NCI-H1417 (cell line): Measurements from ENCODE around the gene SSR2.
"Not testable (repeated sequence)": the region's sequence is repeated elsewhere in the genome, so short reads cannot be mapped to it uniquely, and the experiment has no call there.

Source experiments
- DNase-seq, 3 experiments: peaks; one replicate each; lab custom pipeline; 2025; lab: John Stamatoyannopoulos, UW

The SSR2 gene

DNA sequence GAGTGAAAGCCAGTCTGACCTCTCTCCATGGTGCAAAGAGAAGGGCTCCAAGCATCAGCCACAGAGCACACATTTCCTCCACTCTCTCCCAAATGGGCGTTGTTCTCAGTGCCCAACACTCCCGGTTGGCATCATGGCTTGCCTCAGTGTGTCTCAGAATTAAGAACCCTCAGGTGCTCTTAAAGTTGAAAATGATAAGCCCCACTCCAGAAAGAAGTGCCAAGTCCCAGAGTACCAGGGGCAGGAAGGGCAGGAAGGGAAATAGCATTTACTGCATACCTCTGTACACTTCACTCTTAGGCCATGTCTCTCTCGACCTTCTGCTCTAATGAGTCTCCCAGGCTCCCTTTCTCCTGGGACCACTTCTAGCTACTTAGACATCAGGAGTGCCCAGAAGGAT is 27.2 kb downstream of the SSR2 start:
- no peak for DNase-seq

DNA sequence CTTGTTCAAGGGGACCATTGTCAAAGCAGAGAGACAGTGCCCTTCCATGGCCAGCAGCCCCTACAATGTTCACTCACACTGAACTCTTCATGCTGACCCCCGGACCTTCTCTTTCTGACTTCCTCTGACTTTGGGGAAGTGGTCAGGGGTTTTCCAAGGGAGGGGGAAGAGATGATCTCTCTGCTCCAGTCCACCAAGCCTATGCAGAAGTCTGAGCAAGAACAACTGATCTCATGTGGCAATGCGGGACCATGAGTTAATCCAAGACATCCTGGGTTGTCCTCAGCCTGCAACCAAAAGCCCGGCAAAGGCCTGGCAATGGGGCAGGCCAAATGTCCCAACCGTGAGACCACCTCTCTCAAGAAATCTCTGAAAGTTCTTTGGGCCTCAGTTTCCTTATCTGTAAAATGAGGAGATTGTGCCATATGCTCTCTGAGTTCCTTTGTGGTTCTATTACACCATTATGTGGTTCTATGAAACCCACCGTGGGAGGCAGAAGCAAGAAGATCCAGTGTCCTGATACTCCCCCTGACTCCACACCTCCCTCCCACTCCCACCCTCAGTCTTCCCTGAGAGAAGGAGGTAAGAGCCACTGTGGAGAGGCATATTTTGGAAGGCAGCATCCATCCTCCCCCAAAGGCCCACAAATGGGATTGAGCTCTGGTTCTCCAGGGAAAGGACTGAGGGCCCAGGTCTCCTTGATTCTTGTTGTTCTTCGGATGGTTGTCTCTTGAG is 30.6 kb downstream of the SSR2 start:
- DNase-seq, result no peak

DNA sequence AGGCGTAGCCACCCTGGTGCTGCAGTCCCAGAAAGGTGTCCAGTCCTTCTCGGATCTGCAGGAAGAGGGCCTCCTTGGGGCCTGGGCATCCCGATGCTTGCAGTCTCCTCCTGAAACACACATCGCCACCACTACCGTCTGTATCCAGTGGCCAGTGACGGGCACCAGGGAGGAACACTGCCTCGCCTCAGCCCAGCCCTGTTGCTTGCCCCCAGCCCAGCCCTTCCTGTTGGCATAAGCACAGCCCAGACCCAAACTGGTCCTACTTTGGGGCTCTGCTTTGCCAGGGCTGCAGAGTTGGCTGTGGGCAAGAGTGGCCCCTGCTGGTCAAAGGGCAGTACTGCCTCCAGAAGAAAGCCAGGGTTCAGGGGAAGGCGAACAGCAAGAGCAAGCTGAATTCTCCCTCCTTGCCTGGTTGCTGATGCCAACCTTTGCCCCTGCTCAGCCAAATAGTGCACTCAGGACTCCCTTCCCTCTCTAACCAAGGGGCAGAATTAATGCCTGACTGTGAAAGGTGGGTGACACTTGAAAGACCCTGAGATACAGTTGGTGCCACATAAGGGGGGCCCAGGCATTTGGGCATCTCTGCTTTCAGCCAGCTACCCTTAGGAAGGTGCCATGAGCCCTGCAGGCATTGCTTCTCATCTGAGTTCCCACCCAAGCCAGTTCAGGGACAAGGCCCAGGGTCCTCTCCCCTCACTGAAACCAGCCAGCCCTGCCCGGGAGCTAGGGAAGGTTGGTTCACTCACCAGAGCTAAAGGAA is 31.3 kb downstream of the SSR2 start:
- peak; percentile 59 to 81 (median 79) for DNase-seq

DNA sequence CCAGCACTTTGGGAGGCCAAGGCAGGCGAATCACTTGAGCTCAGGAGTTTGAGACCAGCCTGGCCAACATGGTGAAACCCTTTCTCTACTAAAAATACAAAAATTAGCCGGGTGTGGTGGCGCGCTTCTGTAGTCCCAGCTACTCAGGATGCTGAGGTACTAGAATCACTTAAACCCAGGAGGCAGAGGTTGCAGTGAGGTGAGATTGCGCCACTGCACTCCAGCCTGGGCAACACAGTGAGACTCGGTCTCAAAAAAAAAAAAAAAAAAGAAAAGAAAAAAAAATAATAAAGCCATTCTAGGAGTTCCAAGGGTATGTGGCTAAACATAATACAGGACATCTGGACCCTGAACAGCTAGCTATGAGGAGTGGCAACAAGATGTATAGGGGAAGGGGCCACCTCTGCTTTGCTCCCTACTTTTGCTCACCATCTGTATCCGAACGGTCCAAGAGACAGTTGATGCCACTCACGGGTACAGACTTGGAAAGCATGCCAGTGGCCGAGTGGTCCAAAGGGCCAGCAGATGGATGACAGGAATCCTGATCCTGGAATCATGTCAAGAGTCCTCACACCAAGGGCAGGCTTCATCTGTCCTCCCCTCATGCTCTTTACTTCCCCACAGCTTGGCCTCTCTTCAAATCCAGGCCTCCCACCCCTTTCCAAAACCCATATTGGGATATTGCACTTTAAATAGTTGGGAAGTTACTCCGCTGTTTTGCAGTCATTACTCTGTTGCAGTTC is 35.7 kb downstream of the SSR2 start:
- not testable (repeated sequence) for DNase-seq

DNA sequence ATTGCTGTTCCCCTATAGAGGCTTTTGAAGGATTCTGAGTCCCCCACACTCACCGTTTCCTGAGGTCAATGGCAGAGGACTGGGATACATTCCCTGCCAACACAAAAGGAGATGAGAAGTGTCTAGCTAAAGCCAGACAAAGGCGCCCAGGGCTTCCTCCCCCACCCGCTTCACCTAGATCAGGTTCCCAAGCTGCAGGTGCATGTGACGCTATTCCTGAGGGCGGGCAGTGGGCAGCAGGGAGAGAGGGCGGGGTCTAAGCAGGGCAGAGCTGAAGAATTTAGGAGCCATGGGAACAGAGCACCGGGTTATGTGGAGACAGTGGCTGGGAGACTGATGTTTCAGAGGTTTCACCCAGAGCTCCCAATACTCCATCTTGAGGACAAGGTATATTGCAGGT is 36.4 kb downstream of the SSR2 start:
- DNase-seq, result peak; percentile 37 to 96 (median 71)

DNA sequence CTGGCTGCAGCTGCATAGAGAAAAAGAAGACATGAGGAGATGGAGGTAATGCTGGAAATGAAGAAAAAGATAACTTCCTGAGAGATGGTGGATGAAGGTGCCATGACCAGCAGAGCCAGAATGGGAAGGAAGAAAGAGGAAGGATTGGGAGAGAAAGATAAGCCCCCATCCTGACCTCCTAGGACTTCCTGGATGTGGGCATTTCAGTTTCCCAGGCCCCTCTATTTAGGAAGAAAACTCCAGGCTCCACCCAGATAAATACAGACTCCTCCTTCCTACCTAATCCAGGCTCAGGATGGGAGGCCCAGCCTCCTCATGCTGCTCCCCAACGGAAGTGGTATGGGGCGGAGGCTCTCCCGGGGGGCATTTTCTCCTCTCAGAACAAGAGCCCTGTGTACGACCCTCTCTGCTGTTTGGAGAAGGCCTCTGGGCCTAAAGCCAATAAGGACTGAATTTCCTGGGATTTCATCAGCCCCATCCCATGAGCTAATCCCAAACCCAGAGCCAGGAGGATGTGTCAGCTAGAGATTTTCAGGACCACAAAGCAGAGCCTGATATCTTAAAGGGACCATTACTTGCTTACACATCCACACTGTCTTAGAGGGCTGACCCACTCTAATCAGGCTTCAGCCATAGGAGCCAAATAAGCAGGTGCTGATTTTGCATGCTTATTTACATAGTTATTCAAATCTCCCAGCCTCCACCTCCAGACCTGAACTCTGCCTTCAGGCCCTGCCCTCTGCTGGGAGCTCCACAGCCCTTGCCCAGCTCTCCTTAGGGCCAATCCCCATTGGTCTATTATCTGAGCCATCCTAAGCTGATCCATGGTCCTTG is 37.3 kb downstream of the SSR2 start:
- peak in 1 of 3 experiments; percentile 32 for DNase-seq

DNA sequence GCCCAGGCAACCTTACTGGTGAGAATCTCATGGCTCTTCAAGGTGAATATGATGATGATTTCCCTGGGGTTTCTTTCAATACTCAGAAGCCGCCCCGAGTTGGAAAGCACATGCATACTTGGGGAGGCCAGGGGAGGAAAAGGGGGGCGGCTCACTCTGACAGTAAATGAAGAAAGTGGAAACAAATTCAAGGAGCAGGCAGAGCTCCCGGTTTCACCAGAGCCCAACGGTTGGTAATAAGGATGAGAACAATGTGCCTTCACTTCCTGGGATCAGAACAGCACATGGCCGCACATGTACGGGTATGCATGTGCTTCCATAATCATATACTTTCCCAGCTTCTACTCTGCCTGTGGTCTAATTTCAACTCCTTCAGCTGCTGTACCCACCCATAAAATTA is 38.6 kb downstream of the SSR2 start:
- no peak for DNase-seq

DNA sequence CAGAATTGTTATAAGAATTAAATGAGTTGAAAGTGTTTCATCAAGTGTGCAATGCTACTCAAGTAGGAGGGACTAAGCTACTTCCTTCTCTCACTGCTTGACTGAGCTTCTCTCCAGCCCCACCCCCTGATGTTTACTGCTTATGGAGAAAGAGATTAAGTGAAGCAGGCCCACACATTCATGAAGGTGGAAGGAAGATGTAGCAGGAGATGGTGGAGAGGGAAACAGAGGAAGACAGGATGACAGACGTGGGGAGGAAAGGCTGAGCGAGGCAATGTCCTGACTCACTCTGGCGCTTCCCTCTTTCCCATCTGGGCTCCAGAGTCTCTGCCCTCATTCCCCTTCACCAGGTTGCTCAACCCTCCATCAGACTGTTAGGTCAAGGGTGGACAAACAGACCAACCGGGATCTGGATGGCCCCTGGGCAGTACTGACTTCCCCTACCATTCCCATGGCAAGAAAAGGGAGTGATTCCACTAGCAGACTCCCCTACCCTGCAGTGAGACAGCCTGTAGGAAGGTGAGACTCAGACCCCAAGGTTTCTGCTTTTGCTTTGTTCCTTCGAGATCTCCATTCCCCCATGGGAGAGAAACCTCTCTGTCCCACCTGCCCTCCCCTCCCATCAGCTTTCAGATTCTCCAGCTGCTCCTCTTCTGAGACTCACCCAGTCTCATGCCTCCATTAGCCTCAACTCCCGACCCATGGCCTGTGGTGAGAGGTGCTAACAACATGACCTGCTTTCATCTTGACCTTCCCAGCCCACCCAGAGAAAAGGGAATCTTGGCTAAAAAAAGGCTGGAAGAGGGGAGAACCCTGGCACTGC is 39.3 kb downstream of the SSR2 start:
- DNase-seq, result no peak

DNA sequence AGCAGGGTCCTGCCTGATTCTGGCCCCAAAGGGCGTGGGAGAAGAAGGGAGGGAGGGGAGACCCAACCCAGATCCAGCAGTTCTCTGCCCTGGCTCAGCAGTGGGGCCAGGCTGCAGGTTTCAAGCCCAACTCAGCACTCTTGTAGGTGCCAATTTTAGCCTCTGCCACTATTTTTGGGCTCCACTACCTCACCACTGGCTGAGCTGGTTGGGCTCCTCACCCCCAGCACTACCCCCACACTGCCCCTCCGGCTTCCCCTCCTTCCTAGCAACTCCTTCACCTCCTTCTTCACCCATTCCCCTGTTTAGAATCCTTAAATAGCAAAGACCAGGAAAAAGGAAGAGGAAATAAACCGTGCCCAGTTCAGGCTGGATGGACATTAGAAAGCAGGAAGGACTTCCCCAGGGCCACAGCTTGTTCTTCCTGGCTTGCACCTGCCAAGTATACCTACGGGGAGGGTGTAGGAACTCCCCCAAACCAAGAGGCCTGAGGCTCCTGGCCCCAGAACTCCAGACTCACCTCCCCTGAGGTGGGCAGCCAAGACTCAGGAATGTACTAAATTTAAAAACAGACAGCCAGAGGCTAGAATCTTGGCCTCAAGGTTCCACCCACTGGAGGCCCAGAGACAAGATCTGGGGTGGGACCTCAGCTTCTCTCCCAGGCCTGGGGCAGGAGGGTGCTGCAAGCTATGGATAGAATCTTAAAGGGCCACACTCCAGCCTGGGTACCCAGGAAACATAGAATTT is 41.0 kb downstream of the SSR2 start:
- DNase-seq, result no peak

DNA sequence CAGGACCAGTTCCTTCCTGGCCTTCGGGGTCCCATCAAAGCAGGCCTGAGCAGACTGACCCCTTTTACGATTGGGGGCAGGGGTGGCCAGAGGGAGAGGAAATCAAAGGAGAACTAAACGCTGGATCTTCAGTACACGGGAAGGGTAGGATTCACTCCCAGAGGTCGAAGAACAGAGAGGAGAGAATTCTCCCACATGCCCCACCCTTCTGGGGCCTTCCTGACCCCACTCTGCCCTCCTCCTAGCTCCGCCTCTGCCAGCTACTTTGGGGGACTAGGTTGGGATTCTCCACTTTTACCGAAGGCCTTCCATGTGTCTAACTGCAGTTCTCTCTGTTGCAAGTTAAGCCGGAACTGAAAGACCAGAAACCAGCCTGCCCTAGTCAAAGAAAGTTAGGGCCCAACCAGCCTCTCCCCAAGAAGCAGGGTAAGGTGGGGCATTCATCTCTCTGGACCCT is 41.8 kb downstream of the SSR2 start:
- DNase-seq, result no peak

DNA sequence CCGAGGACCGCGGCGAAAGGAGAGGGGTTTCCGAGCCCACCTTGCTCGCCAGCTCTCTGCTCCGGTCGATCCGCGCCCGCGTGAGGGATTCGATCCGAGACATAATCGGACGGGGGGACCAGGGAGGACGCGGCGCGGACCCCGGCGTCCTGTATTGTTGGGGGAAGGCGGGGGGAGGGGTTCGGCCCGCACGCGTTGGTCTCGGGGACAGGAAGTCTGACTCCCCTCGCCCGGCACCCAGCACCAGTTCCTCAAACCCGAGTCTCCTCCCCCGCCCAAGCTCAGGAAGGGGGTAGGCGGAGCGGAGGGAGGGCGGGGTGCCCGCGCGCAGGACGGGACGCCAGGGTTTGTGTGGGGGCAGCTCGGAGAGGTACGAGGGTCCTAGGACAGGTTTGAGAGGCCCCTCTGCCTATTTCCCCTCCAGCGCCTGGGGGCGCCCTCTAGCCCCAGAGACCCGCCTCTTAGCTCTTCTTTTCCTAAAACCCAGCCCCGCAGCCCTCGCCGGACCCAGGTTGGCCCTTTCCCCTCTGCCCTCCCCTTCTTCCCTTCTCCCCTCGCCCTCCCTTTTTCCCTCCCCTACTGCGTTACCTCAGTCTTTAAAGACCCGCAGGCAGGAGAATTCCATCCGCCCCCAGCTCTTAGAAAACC is 42.3 kb downstream of the SSR2 start, which contains the start of gene ARHGEF2:
ARHGEF2 (minus strand) TSS at position 223 of the 648 bp plus-strand sequence; CDS start at position 103, 120 bp downstream.
- DNase-seq, result peak; percentile 29 to 72 (median 68)

DNA sequence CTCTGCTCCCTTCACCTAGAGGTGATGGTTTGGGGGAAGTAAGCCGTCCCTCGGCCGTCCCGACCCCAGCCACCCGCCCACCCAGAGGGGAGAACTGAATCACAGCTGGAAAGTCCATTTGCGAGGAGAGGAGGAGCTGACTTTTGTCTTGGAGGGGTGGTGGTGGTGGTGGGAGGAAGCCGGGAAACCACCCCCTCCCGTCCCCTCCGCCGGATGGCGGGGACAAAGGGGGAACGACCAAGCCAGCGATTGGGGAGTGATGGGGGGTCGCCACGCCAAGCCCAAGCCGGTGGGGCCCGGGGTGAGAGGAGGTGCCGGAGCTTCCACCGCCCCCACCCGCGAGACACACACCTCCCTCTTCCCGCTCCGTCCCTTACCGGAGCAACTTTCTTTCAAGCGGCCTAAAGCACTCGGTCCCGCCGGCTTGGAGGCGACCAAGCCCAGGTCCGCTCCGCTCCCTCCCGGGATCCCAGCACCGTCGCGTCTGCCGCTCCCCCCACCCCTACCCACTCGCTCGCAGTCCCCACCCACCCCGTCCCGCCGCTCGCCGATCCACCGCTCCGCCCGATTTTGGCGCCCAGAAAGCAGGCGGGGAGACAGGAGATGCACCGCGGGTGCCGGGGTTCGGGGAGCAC is 42.9 kb downstream of the SSR2 start:
- DNase-seq, result peak; percentile 35 to 65 (median 62)

DNA sequence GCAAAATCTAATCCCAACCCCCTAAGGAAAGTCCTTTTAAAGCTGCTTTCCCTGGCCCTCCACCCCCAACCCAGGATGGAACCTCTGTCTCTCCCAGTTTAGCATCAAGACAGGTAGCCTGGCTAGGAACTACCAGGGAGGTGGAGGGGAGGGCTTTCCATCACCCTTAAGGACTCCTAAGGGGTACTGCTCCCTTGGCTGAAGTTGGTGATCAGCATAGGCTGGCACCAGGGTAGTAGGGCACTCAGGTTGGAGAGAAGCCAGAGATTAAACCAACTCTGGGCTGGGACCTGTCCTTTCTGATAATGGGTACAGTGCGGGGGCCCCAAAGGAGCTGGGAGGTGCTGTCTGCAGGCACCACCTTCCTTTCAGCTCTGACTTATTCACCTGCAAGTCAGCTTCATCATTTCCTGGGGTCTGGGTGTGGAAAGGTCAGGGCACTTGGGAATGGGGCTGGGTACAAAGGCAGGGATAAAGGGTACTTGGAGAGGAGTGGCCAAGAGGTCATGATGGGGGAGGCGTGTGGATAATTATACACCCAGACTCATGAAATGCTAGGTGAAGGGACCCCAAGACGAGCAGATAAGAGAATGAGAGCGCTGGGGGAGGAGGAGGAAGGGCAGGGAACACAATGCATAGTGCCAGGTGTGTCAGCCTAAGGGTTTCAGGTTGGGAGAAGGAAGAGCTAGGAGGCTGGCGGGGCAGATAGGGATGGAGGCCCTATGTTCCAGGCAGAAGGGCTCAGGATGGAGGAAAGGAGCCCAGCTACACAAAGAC is 43.6 kb downstream of the SSR2 start:
- peak in 2 of 3 experiments; percentile 57 to 66 for DNase-seq

DNA sequence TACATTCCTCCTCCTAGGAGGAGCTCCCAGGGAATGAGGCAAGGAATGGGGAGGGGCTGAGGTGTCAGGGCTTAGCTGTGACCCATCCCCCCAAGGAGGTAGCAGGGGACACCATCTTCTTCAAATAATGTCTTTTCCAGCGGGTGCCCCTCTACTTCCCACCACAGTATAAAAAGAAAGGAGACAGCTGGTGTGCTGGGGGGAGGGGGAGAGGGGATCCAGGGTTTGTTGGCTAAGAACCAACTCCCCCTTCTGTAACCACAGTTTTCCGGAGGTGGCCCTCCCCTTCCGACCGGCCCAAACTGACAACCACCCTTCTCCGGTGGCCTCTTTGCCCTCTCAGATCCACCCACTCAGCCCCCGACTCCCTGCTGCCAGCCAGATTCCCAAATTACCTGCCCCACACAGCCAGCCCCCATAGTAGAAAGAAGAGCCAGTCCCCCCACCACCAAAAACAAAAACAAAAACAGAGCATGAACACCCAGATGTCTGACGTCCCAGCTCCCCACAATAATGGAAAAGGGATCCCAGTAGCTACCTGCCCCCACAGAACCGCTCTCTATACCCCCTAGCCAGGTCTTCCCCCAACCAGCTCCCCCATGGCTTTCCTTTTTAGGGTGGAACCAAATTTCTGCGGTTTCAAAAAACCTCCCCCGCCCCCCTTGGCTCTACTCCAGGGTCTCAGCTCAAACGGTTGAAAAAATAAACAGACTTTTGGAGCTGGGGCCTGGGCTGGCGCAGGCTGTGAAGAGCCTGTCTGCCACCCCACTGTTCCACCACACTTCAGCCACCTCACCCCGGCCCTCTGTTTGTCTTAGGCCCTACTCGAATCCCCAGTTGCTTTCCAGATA is 44.5 kb downstream of the SSR2 start:
- peak; percentile 17 to 80 (median 66) for DNase-seq

DNA sequence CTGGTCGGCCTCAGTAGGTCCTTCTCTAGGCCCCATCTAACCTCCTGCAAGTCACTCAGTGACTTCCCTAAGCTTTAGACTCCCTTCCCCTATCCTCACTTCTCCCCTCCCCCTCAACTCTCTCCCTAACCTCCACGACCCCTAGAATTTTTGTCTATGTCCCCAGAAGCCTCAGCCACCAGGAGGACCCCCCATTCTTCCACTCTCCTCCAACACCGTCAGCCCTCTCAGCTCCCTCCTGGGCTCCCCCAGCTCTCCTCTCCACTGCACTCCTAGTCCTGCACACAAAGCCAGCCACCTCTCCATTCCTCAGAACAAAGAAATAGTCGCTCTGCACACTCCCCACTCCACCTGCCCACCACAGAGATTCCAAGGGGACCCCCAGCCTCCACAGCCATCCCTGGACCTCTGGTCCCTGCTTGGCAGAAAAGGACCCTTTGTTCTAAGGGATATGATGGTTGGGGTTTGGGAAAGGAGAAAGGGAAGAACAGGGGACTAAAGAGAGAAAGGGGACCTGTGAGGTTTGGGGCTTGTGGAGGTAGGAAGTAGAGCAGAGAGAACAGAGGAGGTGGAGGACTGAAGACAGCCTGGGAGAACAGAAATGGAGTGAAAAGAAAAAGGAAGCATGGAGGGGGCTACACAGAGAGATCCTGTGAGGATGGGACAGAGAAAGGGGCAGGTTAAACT is 45.2 kb downstream of the SSR2 start:
- DNase-seq, result peak in 2 of 3 experiments; percentile 33 to 48
